K562 (cell line): Measurements from ENCODE around the gene KLHL22. TPM values are rescaled to one million over a fixed set of nuclear protein-coding genes. Genes with fewer than 3 reads are reported as not detected.

ENCODE experiments used
- CBX1 ChIP-seq: sonication (generic); IDR thresholded peaks from 2 replicates; pipeline ENCODE4 v1.6.1; 2016; ENCODE audit warnings: antibody characterized with exemption, low read depth, mild to moderate bottlenecking
- CREM ChIP-seq: IDR thresholded peaks from 2 replicates; pipeline ENCODE4 v1.6.1; 2014; ENCODE audit warnings: antibody characterized with exemption, low read depth
- HIVEP1 ChIP-seq: fragments of 250-450 bp; sonication (Bioruptor Pico); IDR thresholded peaks from 2 replicates; pipeline ENCODE4 v1.4.0; 2020; ENCODE audit warnings: mild to moderate bottlenecking
- MAFG ChIP-seq: fragments of 450-650 bp; conservative IDR thresholded peaks from 2 replicates; pipeline ENCODE4 v1.6.1; 2016; ENCODE audit warnings: missing genetic modification characterization, missing compliant biosample characterization
- NUFIP1 ChIP-seq: fragments of 450-650 bp; IDR thresholded peaks from 2 replicates; pipeline ENCODE4 v1.6.1; 2018; ENCODE audit not compliant: partially characterized antibody
- RBM34 ChIP-seq: fragments of 200-400 bp; formaldehyde crosslinking; IDR thresholded peaks from 2 replicates; pipeline ENCODE4 v1.6.1; 2018; ENCODE audit warnings: low read length, borderline replicate concordance; ENCODE audit not compliant: insufficient read depth
- SNRNP70 ChIP-seq: fragments of 200-400 bp; formaldehyde crosslinking; optimal IDR thresholded peaks from 2 replicates; pipeline ENCODE3; 2017; ENCODE audit warnings: low read depth, low read length
- TAF9B ChIP-seq: fragments of 450-650 bp; IDR thresholded peaks from 2 replicates; pipeline ENCODE4 v1.6.1; 2018; ENCODE audit warnings: mild to moderate bottlenecking; ENCODE audit not compliant: partially characterized antibody
- TEAD4 ChIP-seq, 2 experiments: sonication (generic) in 1 of 2; formaldehyde crosslinking in 1 of 2; IDR thresholded peaks; 2 replicates each; pipeline versions ENCODE4 v1.6.1 to v1.8.0; 2012 to 2022; ENCODE audit warnings: borderline replicate concordance in 1 of 2, inconsistent platforms in 1 of 2, low read length in 1 of 2, mild to moderate bottlenecking in 1 of 2, missing genetic modification reagents in 1 of 2
- ZNF511 ChIP-seq: sonication (generic); formaldehyde crosslinking; IDR thresholded peaks from 2 replicates; pipeline ENCODE4 v1.8.0; 2022; ENCODE audit warnings: mild to moderate bottlenecking, missing genetic modification reagents
- ZNF583 ChIP-seq: fragments of 250-450 bp; sonication (Bioruptor Pico); IDR thresholded peaks from 2 replicates; pipeline ENCODE4 v1.4.0; 2020
- ZNF584 ChIP-seq: fragments of 200-800 bp; sonication (Bioruptor generic); IDR thresholded peaks from 2 replicates; pipeline ENCODE4 v1.6.1; 2016; ENCODE audit warnings: low read depth, mild to moderate bottlenecking, missing genetic modification characterization, missing compliant biosample characterization
- ZNF695 ChIP-seq: fragments of 450-650 bp; formaldehyde crosslinking; IDR thresholded peaks from 2 replicates; pipeline ENCODE4 v1.4.0; 2020; ENCODE audit warnings: mild to moderate bottlenecking, moderate library complexity
- ZNF766 ChIP-seq: fragments of 200-800 bp; sonication (Bioruptor generic); conservative IDR thresholded peaks from 2 replicates; pipeline ENCODE4 v1.6.1; 2016; ENCODE audit warnings: missing genetic modification characterization, missing compliant biosample characterization
- polyA plus RNA-seq, 8 experiments: library from polyadenylated mRNA; depleted of rRNA in 4 of 8; stranded (reverse) in 5 of 8; unstranded in 3 of 8; fragments of >200 nt; fragmentation: Nextera tagmentation in 2 of 8; fragmentation: Illumina TruSeq in 1 of 8; extraction: Ambion mirVana in 2 of 8; extraction: Trizol in 1 of 8; gene quantifications; 2 replicates each; pipeline versions ENCODE4 v1.2.1 to v1.2.3, GENCODE V29; 2011 to 2014; ENCODE audit warnings: inconsistent platforms in 1 of 8, missing spikeins in 1 of 8
- total RNA-seq, 7 experiments: library from RNA; depleted of rRNA in 6 of 7; stranded (reverse); fragments of >200 nt in 6 of 7; fragmentation: Illumina TruSeq in 2 of 7; extraction: Trizol in 2 of 7; gene quantifications; 2 replicates each; pipeline versions ENCODE4 v1.2.1 to v1.2.3, GENCODE V29; 2011 to 2021; ENCODE audit warnings: low replicate concordance in 1 of 7

KLHL22 gene
- total and polyA plus RNA-seq, 9 of the 15 experiments (the other 6 are each of a cell fraction or from before 2014, with no cell fraction given), result 1.3 to 25.6 (median 15.2) TPM

GRCh38 chr22:20423906-20424551 is 71.6 kb downstream of the KLHL22 start (continued):
- TF ChIP-seq TEAD4 (IDR thresholded peaks at IDR 0.05; ENCODE audit: low read length) (no peak), TEAD4 (CRISPR knock-in tag; IDR thresholded peaks at IDR 0.05; ENCODE audit: borderline replicate concordance) (peak; percentile 84; the same call in 1 of the 2 replicates), MAFG (no peak), TAF9B (no peak), HIVEP1 (CRISPR knock-in tag) (0 out of 2 replicates have a peak, but pooled peaks have one; percentile 28), RBM34 (no peak), NUFIP1 (no peak), ZNF766 (CRISPR knock-in tag) (no peak), ZNF584 (CRISPR knock-in tag) (no peak), ZNF695 (CRISPR knock-in tag) (no peak), SNRNP70 (no peak), CBX1 (no peak), ZNF511 (CRISPR knock-in tag) (no peak), ZNF583 (0 out of 2 replicates have a peak, but pooled peaks have one; percentile 27), CREM (no peak)
